ENCODE results near the gene WTAP. TPM values are rescaled to one million over a fixed set of nuclear protein-coding genes. Genes with fewer than 3 reads are reported as not detected.
A peak's percentile ranks its signal among the peaks of the same experiment; 100 is the strongest.

WTAP gene
- total and polyA plus RNA-seq, 2 of the 4 experiments (the other 2 are of a cell fraction) = 30.2 to 92.3 TPM

GRCh38 chr6:159797554-159797953 lies 70.2 kb downstream of the WTAP start:
- H3K36me3 ChIP-seq (ENCODE audit: control insufficient read depth, insufficient read depth, low read length) = peaks cover 26% of the 10 kb centered on the region
- H3K9ac ChIP-seq (ENCODE audit: low read depth, low read length) = no peak overlapping the region
- BruUV-seq (replicated peaks) = TSS peak; percentile 78
- no peak overlapping the region for H3K27ac ChIP-seq (ENCODE audit: insufficient read depth, low read length)
- H4K5ac ChIP-seq (ENCODE audit: low read depth, low read length) = no peak overlapping the region
- no peak overlapping the region for H4K8ac ChIP-seq (ENCODE audit: low read depth in 2 of 2, low read length in 2 of 2)
- ChIA-PET POLR2A (ENCODE audit: unreplicated experiment) (no interaction called here), CTCF (no interaction called here)
- no peaks in the 10 kb centered on the region for H3K9me3 ChIP-seq (ENCODE audit: control insufficient read depth, insufficient read depth, low read length)
- H2AFZ ChIP-seq (replicated peaks; ENCODE audit: low read length, poor library complexity) = no peak overlapping the region
- no peak overlapping the region for H3K4ac ChIP-seq (ENCODE audit: low read depth, low read length)
- no peaks in the 10 kb centered on the region; the same call in 1 of the 2 replicates for H3K4me1 ChIP-seq (ENCODE audit: control insufficient read depth, insufficient read depth, low read length)
- H2BK15ac ChIP-seq (ENCODE audit: low read depth, low read length) = no peak overlapping the region
- no peak for TF ChIP-seq CTCF (conservative IDR thresholded peaks at IDR 0.05; ENCODE audit: low read depth, low read length)
- no peak for TF ChIP-seq BHLHE40 (IDR thresholded peaks at IDR 0.05; ENCODE audit: low read depth, low read length)
- TF ChIP-seq MAZ (IDR thresholded peaks at IDR 0.05; ENCODE audit: borderline replicate concordance, low read depth, low read length) = no peak
- TF ChIP-seq SMC3 (IDR thresholded peaks at IDR 0.05; ENCODE audit: low read depth, low read length) = no peak
- no peak for TF ChIP-seq MAFK (IDR thresholded peaks at IDR 0.05; ENCODE audit: low read depth, low read length)
- no peak for TF ChIP-seq RAD21 (IDR thresholded peaks at IDR 0.05; ENCODE audit: low read length)
- TF ChIP-seq NFE2L2 (IDR thresholded peaks at IDR 0.05; ENCODE audit: low read depth, low read length) = no peak
- TF ChIP-seq USF2 (IDR thresholded peaks at IDR 0.05; ENCODE audit: low read depth, low read length) = no peak
- no peak for TF ChIP-seq CHD1 (IDR thresholded peaks at IDR 0.05; ENCODE audit: low read depth, low read length)
- TF ChIP-seq RCOR1 (IDR thresholded peaks at IDR 0.05; ENCODE audit: insufficient replicate concordance, low read length) = no peak
- no peak for TF ChIP-seq FOS (IDR thresholded peaks at IDR 0.05; ENCODE audit: low read depth, low read length)
- TF ChIP-seq CEBPB (IDR thresholded peaks at IDR 0.05; ENCODE audit: low read depth, low read length) = no peak
- TF ChIP-seq ELK1 (IDR thresholded peaks at IDR 0.05; ENCODE audit: borderline replicate concordance, low read depth, low read length) = no peak
- TF ChIP-seq MXI1 (IDR thresholded peaks at IDR 0.05; ENCODE audit: borderline replicate concordance, low read depth, low read length) = no peak
- no peak for TF ChIP-seq RFX5 (IDR thresholded peaks at IDR 0.05; ENCODE audit: low read depth, low read length)
- WGBS, 2 experiments (ENCODE audit: extremely low coverage in 2 of 2, insufficient read length in 1 of 2) = no CpG with 5 or more reads among the region's 1 CpG
- no peak overlapping the region for H3K14ac ChIP-seq (replicated peaks; ENCODE audit: low read depth, low read length)
- DNase-seq (no peak), ATAC-seq (ENCODE audit: low read depth) (no peak)
- no peak overlapping the region for H4K91ac ChIP-seq (ENCODE audit: insufficient read depth, low read depth, low read length)
- in situ Hi-C loops (cut with MboI; ENCODE audit: low sequenced_read_pairs) (no loop called here), dilution Hi-C loops (cut with HindIII; ENCODE audit: low sequenced_read_pairs, unreplicated experiment) (no loop called here), intact Hi-C loops (cut with micrococcal nuclease) (no loop called here)
- no peak overlapping the region for H2BK20ac ChIP-seq (ENCODE audit: low read depth, low read length)
- H3K56ac ChIP-seq (ENCODE audit: extremely low read depth, insufficient read depth, low read length) = no peak overlapping the region
- H3K4me3 ChIP-seq (ENCODE audit: insufficient read depth, low read depth, low read length) = no peak overlapping the region
- H3K27me3 ChIP-seq (ENCODE audit: control insufficient read depth, insufficient read depth, low read length) = no peaks in the 10 kb centered on the region
- H4K20me1 ChIP-seq (ENCODE audit: insufficient read depth, low read length) = peaks cover 10% of the 10 kb centered on the region; the same call in 1 of the 2 replicates
- no peak overlapping the region for H3K18ac ChIP-seq (ENCODE audit: low read depth, low read length)
- H2AK9ac ChIP-seq (replicated peaks; ENCODE audit: low read depth, low read length, poor library complexity) = no peak overlapping the region
- peaks cover 6 to 7% of the 10 kb centered on the region in 2 experiments; a peak in 3 of 4 replicates for H3K79me1 ChIP-seq (ENCODE audit: low read depth in 1 of 2, low read length in 2 of 2)
- H2AK5ac ChIP-seq (ENCODE audit: low read depth, low read length) = no peak overlapping the region
- no peak overlapping the region for H3K23ac ChIP-seq (ENCODE audit: low read depth, low read length)
- H2BK120ac ChIP-seq (ENCODE audit: low read depth, low read length) = no peak overlapping the region
- no peaks in the 10 kb centered on the region; the same call in 1 of the 2 replicates for H3K9me1 ChIP-seq (ENCODE audit: insufficient read depth, low read length)
- H2BK5ac ChIP-seq (ENCODE audit: low read depth, low read length, poor library complexity, severe bottlenecking) = no peak overlapping the region
- no peak overlapping the region for H3K4me2 ChIP-seq (ENCODE audit: low read depth, low read length)
